ENCODE results near the gene FOXP4.

GRCh38 chr6:41529049-41529448 is 17.1 kb upstream of the FOXP4 start:
- no peak for TF ChIP-seq CTCF (IDR thresholded peaks at IDR 0.05)
- no peak for TF ChIP-seq POLR2A (IDR thresholded peaks at IDR 0.05)
- no peak for TF ChIP-seq POLR2AphosphoS5 (IDR thresholded peaks at IDR 0.05)

Data from breast epithelium (tissue), 3 donors.